ENCODE measurements around the gene MAK. TPM values are rescaled to one million over a fixed set of nuclear protein-coding genes. Genes with fewer than 3 reads are reported as not detected.

MAK gene
- total RNA-seq, 2 experiments from 2014 or later: 0.10 TPM; not detected in 1

- Histone ChIP-seq H3K9me3 (ENCODE audit: low read length) (peaks cover 19% of the 10 kb centered on the region; the same call in 1 of the 2 replicates), H3K9me2 (ENCODE audit: insufficient read depth, low read length) (no peaks in the 10 kb centered on the region), H3K36me3 (ENCODE audit: insufficient read depth, low read length) (no peaks in the 10 kb centered on the region), H3K4me2 (ENCODE audit: low read length) (peak overlapping the region; percentile 58; the same call in 1 of the 2 replicates), H3K4me3 (ENCODE audit: low read depth, low read length, poor library complexity, severe bottlenecking) (peak overlapping the region; percentile 54), H3K27ac (ENCODE audit: low read depth, low read length, poor library complexity, severe bottlenecking) (no peak overlapping the region), H4K20me1 (ENCODE audit: insufficient read depth, low read length) (no peaks in the 10 kb centered on the region), H3K4me1 (ENCODE audit: insufficient read depth, low read length, poor library complexity, severe bottlenecking) (peaks cover 27% of the 10 kb centered on the region), H3K79me2 (ENCODE audit: insufficient read depth, low read depth, low read length) (no peaks in the 10 kb centered on the region), H2AFZ (ENCODE audit: low read length) (no peak overlapping the region; the same call in 1 of the 2 replicates)
- BruUV-seq (replicated peaks): no TSS peak
- no peak for DNase-seq (ENCODE audit: low spot score)
- ChIA-PET CTCF (ENCODE audit: unreplicated experiment) (no interaction called here), POLR2A (interaction anchor here (0.6 to 1.1 kb wide), 3 partner anchors 9 to 196 kb away, joined by 3 to 5 read pairs (median 4); no protein-coding TSS in a partner anchor)
- no peak for TF ChIP-seq EZH2phosphoT487 (IDR thresholded peaks at IDR 0.05; ENCODE audit: borderline replicate concordance, low read depth, low read length)
- no peak for TF ChIP-seq CTCF (conservative IDR thresholded peaks at IDR 0.05; ENCODE audit: low read length)
- intact Hi-C loops (cut with micrococcal nuclease; ENCODE audit: unreplicated experiment): no loop called here
These were observed 118.4 kb downstream of the MAK start for GRCh38 chr6:10719964-10720264.

- Histone ChIP-seq H3K9me2 (ENCODE audit: insufficient read depth, low read length) (no peaks in the 10 kb centered on the region), H3K27ac (ENCODE audit: low read depth, low read length, poor library complexity, severe bottlenecking) (no peak overlapping the region), H3K4me1 (ENCODE audit: insufficient read depth, low read length, poor library complexity, severe bottlenecking) (peaks cover 25% of the 10 kb centered on the region), H3K9me3 (ENCODE audit: low read length) (peaks cover 19% of the 10 kb centered on the region; the same call in 1 of the 2 replicates), H3K36me3 (ENCODE audit: insufficient read depth, low read length) (no peaks in the 10 kb centered on the region), H4K20me1 (ENCODE audit: insufficient read depth, low read length) (no peaks in the 10 kb centered on the region), H3K79me2 (ENCODE audit: insufficient read depth, low read depth, low read length) (no peaks in the 10 kb centered on the region), H3K4me2 (ENCODE audit: low read length) (peak overlapping the region; percentile 58; the same call in 1 of the 2 replicates), H2AFZ (ENCODE audit: low read length) (no peak overlapping the region), H3K4me3 (ENCODE audit: low read depth, low read length, poor library complexity, severe bottlenecking) (no peak overlapping the region)
- ChIA-PET CTCF (ENCODE audit: unreplicated experiment) (no interaction called here), POLR2A (interaction anchor here (0.6 to 1.1 kb wide), 6 partner anchors 9 to 196 kb away, joined by 3 to 5 read pairs (median 4); no protein-coding TSS in a partner anchor)
- peak; percentile 23 for DNase-seq (ENCODE audit: low spot score)
- intact Hi-C loops (cut with micrococcal nuclease; ENCODE audit: unreplicated experiment): no loop called here
- BruUV-seq (replicated peaks): no TSS peak
- TF ChIP-seq EZH2phosphoT487 (IDR thresholded peaks at IDR 0.05; ENCODE audit: borderline replicate concordance, low read depth, low read length) (no peak), CTCF (conservative IDR thresholded peaks at IDR 0.05; ENCODE audit: low read length) (no peak)
These were observed 118.9 kb downstream of the MAK start for GRCh38 chr6:10719296-10719963.

GRCh38 chr6:10713962-10714361 lies 124.4 kb downstream of the MAK start:
- Histone ChIP-seq H3K9me2 (ENCODE audit: insufficient read depth, low read length) (no peaks in the 10 kb centered on the region), H3K9me3 (ENCODE audit: low read length) (peaks cover 10% of the 10 kb centered on the region; the same call in 1 of the 2 replicates), H2AFZ (ENCODE audit: low read length) (no peak overlapping the region), H3K4me2 (ENCODE audit: low read length) (no peak overlapping the region), H3K79me2 (ENCODE audit: insufficient read depth, low read depth, low read length) (no peaks in the 10 kb centered on the region), H4K20me1 (ENCODE audit: insufficient read depth, low read length) (no peaks in the 10 kb centered on the region), H3K27ac (ENCODE audit: low read depth, low read length, poor library complexity, severe bottlenecking) (no peak overlapping the region), H3K4me3 (ENCODE audit: low read depth, low read length, poor library complexity, severe bottlenecking) (no peak overlapping the region), H3K36me3 (ENCODE audit: insufficient read depth, low read length) (peaks cover 23% of the 10 kb centered on the region), H3K4me1 (ENCODE audit: insufficient read depth, low read length, poor library complexity, severe bottlenecking) (no peaks in the 10 kb centered on the region)
- ChIA-PET CTCF (ENCODE audit: unreplicated experiment) (no interaction called here), POLR2A (interaction anchor here (1.2 kb wide), 1 partner anchor 10 kb away, joined by 4 read pairs; no protein-coding TSS in a partner anchor)
- DNase-seq (ENCODE audit: low spot score): no peak
- BruUV-seq (replicated peaks): no TSS peak
- intact Hi-C loops (cut with micrococcal nuclease; ENCODE audit: unreplicated experiment): no loop called here
- no peak for TF ChIP-seq CTCF (conservative IDR thresholded peaks at IDR 0.05; ENCODE audit: low read length)
- TF ChIP-seq EZH2phosphoT487 (IDR thresholded peaks at IDR 0.05; ENCODE audit: borderline replicate concordance, low read depth, low read length): no peak

Measured in OCI-LY7 (cell line).